HG02588 (cell line): ENCODE data around the gene SEC61B.
"Not testable (repeated sequence)": the region's sequence is repeated elsewhere in the genome, so short reads cannot be mapped to it uniquely, and the experiment has no call there.

ENCODE experiments used
- ATAC-seq: cut with Tn5 transposase; IDR thresholded peaks from one replicate; pipeline ENCODE4 v1.9.1; 2021; ENCODE audit warnings: mild to moderate bottlenecking, moderate library complexity; ENCODE audit not compliant: unreplicated experiment

The SEC61B gene

DNA sequence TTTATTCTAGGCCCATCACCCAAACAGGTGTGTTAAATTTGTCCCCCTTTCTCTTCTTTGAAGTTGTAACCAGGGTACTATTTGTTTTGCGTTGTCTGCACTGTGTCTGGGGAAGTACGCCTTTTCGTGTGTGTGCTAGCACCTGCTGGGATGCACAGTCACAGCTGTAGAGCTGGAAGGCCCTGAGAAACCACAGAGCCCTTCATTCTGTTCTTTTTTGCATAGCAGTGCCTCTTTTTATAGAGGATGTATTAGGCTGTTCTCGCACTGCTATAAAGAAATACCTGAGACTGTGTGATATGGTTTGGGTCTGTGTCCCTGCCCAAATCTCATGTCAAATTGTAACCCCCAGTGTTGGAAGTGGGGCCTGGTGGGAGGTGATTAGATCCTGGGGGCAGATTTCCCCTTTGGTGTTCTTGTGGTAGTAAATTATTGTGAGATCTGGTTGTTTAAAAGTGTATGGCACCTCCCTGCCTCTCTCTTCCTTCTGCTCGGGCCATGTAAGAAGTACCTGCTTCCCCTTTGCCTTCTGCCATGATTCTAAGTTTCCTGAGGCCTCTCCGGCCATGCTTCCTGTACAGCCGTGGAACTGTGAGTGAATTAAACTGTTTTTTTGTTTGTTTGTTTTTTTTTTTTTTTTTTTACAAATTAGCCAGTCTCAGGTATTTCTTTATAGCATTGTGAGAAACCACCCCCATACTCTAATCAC, 14.0 kb downstream of the SEC61B start:
- ATAC-seq: peak; percentile 94

DNA sequence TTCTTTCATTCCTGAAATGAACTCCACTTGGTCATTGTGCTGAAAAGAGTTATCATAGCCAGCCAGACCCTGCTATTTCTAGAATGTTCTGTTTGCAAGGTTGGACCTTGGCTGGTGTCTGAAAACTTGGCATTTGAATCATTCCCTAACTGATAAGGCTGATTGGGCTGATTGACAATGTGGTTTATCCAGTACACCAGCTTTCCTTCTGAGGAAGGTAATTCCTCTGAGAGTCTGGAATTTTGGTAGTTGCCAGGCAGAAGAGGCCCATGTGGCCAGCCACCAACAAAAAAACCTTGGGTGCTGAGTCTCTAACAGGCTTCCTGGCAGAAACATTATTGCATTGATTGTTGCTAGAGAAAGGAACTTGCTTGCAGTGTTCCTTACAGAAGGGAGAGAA, 15.3 kb downstream of the SEC61B start:
- ATAC-seq: no peak

GRCh38 chr9:99237849-99238248, 15.8 kb downstream of the SEC61B start:
- not testable (repeated sequence) for ATAC-seq

- ATAC-seq: no peak
Measured at GRCh38 chr9:99238331-99238730, 16.2 kb downstream of the SEC61B start.

GRCh38 chr9:99239341-99240060, 17.4 kb downstream of the SEC61B start:
- no peak for ATAC-seq

- no peak for ATAC-seq
Measured at GRCh38 chr9:99241106-99241505, 19.0 kb downstream of the SEC61B start.

DNA sequence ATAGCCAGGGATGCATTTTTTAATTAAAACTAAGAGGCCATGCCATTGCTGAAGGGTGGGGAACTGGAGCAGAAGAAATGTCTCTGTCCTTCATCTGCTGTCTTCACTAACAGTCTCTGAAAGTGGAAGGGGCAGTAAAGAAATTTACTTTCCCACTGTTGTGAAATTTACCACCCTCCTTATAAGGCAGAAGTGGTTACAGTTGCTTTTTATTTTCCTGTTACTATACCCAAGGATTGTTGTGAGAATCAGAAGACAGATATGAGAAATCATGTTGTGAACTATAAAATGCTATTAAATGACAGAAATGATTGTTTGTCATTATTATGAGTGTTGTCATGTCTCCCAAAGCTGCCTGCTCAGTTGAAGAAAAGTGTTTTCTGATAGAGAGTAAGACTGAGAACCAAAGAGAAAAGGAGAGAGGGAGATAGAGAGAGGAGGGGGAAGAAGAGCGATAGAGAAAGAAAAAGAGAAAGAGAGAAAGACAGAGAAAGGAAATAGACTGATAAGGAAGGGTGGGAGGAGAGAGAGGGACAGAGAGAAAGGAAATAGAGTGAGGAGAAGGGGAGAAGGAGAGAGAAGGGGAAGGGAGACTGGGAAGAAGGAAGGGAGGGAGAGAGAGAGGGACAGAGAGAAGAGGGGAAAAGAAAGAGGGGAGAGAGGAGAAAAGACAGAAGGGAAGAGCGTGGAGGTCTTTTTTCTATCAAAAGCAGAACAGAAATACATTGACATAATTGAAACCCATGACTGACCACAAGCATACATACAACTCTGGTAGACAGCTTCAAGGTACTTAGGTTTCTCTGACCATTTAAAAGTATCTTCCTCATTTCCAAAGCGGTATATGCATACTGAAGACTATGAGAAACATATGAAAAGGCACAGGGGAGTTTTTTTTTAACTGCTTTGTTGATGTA, 22.5 kb downstream of the SEC61B start:
- ATAC-seq: peak; percentile 95

GRCh38 chr9:99249619-99250018, 27.5 kb downstream of the SEC61B start:
- no peak for ATAC-seq

DNA sequence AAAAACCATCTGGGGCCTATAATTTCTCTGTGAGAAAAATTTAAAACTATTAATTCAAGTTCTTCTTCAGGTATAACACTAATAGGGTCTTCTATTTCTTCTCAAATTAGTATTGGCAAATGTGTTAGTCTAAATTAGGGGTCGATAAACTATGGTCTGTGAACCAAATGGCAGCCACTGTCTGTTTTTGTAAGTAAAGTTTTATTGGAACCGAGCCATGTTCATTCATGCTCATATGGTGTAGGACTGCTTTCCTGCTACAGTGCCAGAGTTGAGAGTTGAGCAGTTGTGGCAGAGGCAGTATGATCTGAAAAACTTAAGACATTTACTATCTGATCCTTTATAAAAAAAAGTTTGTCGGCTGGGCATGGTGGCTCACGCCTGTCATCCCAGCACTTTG, 29.1 kb downstream of the SEC61B start:
- ATAC-seq: no peak

GRCh38 chr9:99253134-99253533, 31.1 kb downstream of the SEC61B start:
- ATAC-seq: peak; percentile 38

DNA sequence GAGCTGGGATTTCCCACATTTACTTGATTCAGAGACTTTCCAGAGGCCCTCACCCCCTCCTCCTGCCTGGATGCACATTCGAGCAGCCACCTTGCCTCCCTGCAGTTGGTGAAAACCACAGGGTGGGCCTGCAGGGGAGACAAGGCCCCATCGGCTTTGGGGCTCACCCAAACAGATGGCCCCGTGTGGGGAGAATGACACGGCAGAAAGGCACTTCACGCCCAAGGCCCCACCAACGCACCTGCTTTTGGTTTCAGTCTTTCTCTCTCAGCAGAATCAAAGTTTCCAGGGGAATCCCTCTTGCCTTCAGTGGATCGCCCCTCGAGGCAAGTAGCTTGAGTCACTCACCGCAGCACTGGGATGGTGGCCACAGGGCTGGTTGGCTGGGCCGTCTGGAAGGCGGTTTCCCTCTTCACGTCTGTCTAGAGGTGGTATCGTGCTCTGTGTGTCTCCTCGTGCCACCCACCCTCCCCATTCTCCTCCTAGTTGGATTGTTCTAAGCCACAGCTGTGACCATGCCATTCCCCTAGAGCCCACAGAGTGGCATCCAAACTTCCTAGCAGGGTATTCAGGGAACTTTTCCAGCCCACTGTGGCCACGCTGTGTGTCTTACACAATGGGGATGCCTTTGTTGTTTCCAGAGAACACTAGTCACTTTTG, 31.8 kb downstream of the SEC61B start:
- ATAC-seq: peak; percentile 84

DNA sequence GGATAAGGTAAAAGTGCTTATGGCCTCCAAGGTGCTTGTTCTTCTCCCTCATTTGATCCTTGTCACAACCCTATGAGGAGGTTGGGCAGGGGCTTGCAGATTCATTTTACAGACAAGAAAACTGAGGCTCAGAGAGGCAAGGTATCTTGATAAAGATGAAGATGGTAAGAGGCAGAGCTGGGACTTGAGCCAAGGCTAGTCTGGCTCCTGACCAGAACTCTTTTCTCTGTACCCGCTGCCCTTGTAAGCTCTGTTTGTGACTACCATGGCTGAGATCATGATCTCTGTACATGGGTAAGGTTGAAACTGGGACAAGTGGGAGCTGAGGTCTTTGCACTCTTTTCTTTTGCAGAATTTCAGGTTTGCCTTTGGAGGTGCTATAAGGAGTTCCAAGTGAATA, 33.6 kb downstream of the SEC61B start:
- ATAC-seq: no peak

GRCh38 chr9:99257723-99258389, 35.8 kb downstream of the SEC61B start:
- no peak for ATAC-seq

DNA sequence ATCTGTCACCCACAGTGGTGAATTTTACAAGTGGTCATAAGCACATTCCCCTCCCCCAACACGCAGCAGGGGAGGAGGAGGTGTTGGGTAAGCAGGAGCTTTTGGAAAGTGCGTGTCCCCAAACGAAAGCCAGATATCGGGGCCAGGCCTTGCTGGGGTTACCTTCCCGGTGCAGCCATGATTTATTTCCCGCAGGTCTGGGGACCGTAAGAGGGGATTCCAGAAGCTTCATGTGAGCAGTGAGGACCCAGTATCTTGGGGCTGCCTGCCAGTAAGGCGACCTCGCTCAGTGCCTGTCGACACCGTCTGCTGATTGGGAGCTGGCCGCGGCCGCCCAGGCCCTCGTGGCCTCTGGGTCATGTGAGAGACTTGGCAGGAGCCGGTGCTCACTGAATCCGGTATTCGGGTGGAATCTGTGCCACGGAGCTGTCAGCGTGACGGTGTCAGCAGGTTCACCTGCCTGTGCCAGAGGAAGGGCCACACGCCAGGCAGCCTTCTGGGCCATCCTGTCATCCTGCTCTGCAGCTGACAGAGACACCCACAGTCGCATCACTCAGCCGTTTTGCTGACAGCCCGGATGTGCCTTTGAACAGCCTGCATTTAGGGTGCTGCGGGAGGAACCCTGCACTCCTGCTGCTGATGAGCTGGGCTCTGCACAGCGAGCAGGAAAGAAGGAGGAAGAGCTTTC, 37.3 kb downstream of the SEC61B start:
- no peak for ATAC-seq

DNA sequence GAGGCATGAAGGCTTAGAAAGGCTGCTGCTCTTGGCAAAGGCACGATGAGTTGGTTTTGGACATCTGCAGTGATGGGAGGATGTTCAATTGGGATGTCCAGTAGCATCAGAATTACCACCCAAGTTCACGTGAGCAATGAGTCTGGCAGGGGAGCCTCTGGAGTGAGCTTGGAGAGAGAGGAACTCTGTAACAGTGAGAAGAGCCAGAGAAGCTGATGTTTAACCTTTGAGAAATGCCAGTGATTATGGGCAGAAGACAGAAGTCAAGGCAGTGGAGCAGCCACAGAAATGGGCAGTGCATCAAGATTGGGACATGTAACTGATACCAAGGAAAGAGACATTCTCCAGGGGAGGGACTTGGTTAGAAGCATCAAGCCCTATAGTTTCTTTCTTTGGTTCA, 39.8 kb downstream of the SEC61B start:
- ATAC-seq: no peak

DNA sequence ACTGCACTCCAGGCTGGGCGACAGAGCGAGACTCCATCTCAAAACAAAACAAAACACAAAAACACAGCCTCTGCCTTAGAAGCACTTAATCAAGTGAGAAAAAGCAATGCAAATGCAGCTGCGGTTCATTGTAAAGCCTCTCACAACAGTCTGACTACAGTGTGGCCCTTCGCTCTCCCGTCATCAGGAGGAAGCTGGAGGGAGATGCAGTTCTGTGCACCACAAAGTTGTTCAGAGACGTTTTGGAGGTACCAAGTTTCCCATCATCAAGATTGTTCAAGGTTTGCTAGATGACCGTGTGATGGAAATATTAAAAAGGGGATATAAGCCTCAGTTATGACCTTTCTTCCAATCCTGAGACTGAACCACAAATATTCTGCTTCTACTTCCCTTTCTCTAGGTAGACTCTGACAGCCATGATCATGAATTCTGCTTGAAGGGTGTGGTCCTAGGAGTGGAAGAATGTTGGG, 40.9 kb downstream of the SEC61B start:
- ATAC-seq: peak; percentile 66

DNA sequence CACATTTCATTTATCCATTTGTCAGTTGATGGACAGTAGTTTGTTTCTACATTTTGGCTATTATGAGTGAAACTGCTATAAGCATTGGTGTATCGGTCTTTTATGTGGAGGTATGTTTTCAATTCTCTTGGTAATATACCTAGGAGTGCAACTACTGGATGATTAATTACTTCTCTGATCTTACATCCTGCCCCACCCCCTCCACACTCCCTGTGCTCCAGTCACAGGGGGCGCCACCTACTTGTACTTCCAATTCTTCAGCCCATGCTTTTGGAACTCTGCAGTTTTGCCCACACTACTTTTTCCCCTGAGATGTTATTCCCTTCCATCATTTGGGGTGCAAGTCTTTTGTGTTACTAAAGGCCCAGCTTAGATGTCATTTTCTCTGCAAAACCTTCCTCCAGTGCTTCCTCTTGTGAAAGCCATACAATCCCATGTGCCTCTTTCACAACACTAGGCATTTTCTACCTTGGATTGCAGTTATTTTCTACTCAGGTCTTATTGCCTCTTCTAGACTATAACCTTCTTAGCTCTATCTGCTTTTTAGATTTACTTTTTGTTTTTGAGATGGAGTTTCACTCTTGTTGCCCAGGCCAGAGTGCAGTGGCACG, 42.1 kb downstream of the SEC61B start:
- ATAC-seq: no peak

GRCh38 chr9:99265691-99266090, 43.6 kb downstream of the SEC61B start:
- ATAC-seq: no peak
